Heart right ventricle (tissue), 16 donors: ENCODE measurements around the gene IMPA2. TPM values are rescaled to one million over a fixed set of nuclear protein-coding genes. Genes with fewer than 3 reads are reported as not detected.

Experiments
- ATAC-seq, 8 donors: fragments of 200-7000 bp; cut with Tn5 transposase; one replicate each; pipeline ENCODE4 v1.9.1; 2020; ENCODE audit warnings: mild to moderate bottlenecking in 8 of 8, moderate library complexity in 8 of 8, moderate number of reproducible peaks in 1 of 8
- DNase-seq, 2 donors: peaks; one replicate each; pipeline ENCODE4 v3.0.0-alpha.2; 2020
- H3K27ac ChIP-seq, 10 donors: fragments of 200-600 bp; sonication (generic) in 2 of 10; one replicate each; pipeline versions ENCODE4 v1.5.0 to v1.8.0; 2020 to 2022; ENCODE audit warnings: mild to moderate bottlenecking in 3 of 10
- H3K27me3 ChIP-seq, 7 donors: fragments of 200-600 bp; one replicate each; pipeline ENCODE4 v1.8.0; 2021 to 2022; ENCODE audit warnings: mild to moderate bottlenecking in 2 of 7
- H3K36me3 ChIP-seq, 9 donors: fragments of 200-600 bp; sonication (generic) in 1 of 9; one replicate each; pipeline versions ENCODE4 v1.5.0 to v1.8.0; 2020 to 2022; ENCODE audit warnings: mild to moderate bottlenecking in 2 of 9
- H3K4me1 ChIP-seq, 9 donors: fragments of 200-600 bp; sonication (generic) in 1 of 9; one replicate each; pipeline versions ENCODE4 v1.5.0 to v1.8.0; 2020 to 2022; ENCODE audit warnings: mild to moderate bottlenecking in 4 of 9
- H3K4me3 ChIP-seq, 10 donors: fragments of 200-600 bp; sonication (generic) in 2 of 10; one replicate each; pipeline versions ENCODE4 v1.5.0 to v1.8.0; 2020 to 2022; ENCODE audit warnings: mild to moderate bottlenecking in 7 of 10, moderate library complexity in 2 of 10
- H3K9me3 ChIP-seq, 11 donors: fragments of 200-600 bp in 10 of 11; sonication (generic) in 2 of 11; one replicate each; pipeline versions ENCODE4 v1.5.0 to v1.8.0; 2013 to 2022; ENCODE audit warnings: mild to moderate bottlenecking in 2 of 11, control low read depth in 1 of 11, moderate library complexity in 1 of 11
- WGBS, 2 donors: extraction: QIAGEN DNeasy Blood & Tissue Kit; methylation state at CpG; one replicate each; pipeline ENCODE4 v1.1.7; 2013; ENCODE audit warnings: inconsistent platforms in 1 of 2; 5-methylcytosine and 5-hydroxymethylcytosine counted together
- intact Hi-C, 10 donors: fragments of 100-400 bp; cut with DNase I; formaldehyde crosslinking; loops; one replicate each; pipeline versions ENCODE4 v1.11.1 to v1.14.2; 2022
- polyA plus RNA-seq, 2 donors: library from polyadenylated mRNA; stranded (reverse); fragments of 200-250 nt; gene quantifications; one replicate each; pipeline ENCODE4 v1.2.3, GENCODE V29; 2013
- total RNA-seq, 10 donors: library from RNA; stranded (reverse); fragmentation: NEBNext Ultra II Directional in 3 of 10; extraction: Animal tissue kit (Norgen Biotek cat#: 25700) in 3 of 10; gene quantifications; one replicate each; pipeline versions ENCODE4 v1.2.1 to v1.2.4, GENCODE V29; 2021 to 2023
- TF ChIP-seq, protein P1 (sequence below), 9 donors: fragments of 200-600 bp; sonication (generic) in 2 of 9; IDR thresholded peaks; one replicate each; pipeline versions ENCODE4 v1.5.0 to v1.8.0; 2021 to 2022; ENCODE audit warnings: antibody characterized with exemption in 9 of 9, mild to moderate bottlenecking in 5 of 9, moderate library complexity in 1 of 9
- donor health status: Arrhythmogenic right ventricular cardiomyopathy.
- donor health status: ischemic (EF 13 %, LVEDD 7.1; RV severe dilation, severe dysfunction).
- donor health status: healthy with polysubstance abuse.
- donor health status: DM: no; HTN: yes; CAD: no.
- donor health status: DM: no; HTN: no; CAD: no.
- donor health status: ischemic (EF 25% LVEDD 6.9; RV normal size, moderate dysfunction).
- donor health status: ischemic (EF 25% LVEDD 5.7; RV mildly dilated, moderate dysfunction).
- donor health status: healthy.
- donor health status: DM: yes; HTN: yes; CAD: no.
- donor health status: Ischemic cardiomyopathy.
- donor health status: ischemic (EF 35%, LVEDD 5.7; RV mildly dilated, moderate dysfunction).
- donor health status: nonischemic (EF 11% LVEDD 7.7; RV severe dilation, severe dysfunction).
- donor health status: DM: yes; HTN: yes; CAD: no.
- donor health status: PGD.
- donor health status: ischemic (EF 29% LVEDD 5.4; RV normal size, mild dysfunction).
- donor health status: nonischemic (EF 23%, LVEDD 6.1; RV moderate dilation, normal function).

IMPA2 gene
- total and polyA plus RNA-seq, 12 donors, result 17.6 to 79.6 (median 32.2) TPM

DNA sequence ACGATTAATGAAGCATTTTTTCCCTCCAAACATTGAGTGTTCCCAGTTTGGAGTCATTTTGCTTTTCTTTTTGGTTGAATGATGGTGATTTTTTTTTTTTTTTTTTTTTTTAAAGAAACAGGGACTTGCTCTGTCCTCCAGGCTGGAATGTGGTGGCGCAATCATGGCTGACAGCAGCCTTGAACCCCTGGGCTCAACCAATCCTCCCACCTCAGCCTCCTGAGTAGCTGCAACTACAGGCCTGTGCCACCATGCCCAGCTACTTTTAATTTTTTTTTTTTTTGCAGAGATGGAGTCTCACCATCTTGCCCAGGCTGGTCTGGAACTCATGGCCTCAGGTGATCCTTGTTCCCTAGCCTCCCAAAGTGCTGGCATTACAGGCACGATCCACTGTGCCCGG, 46.2 kb downstream of the IMPA2 start:
- no peak for ATAC-seq
- TF ChIP-seq, protein P1, sequence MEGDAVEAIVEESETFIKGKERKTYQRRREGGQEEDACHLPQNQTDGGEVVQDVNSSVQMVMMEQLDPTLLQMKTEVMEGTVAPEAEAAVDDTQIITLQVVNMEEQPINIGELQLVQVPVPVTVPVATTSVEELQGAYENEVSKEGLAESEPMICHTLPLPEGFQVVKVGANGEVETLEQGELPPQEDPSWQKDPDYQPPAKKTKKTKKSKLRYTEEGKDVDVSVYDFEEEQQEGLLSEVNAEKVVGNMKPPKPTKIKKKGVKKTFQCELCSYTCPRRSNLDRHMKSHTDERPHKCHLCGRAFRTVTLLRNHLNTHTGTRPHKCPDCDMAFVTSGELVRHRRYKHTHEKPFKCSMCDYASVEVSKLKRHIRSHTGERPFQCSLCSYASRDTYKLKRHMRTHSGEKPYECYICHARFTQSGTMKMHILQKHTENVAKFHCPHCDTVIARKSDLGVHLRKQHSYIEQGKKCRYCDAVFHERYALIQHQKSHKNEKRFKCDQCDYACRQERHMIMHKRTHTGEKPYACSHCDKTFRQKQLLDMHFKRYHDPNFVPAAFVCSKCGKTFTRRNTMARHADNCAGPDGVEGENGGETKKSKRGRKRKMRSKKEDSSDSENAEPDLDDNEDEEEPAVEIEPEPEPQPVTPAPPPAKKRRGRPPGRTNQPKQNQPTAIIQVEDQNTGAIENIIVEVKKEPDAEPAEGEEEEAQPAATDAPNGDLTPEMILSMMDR (IDR thresholded peaks at IDR 0.05), result no peak
- peak overlapping the region in 5 of 10 donors; percentile 3 to 62 (median 36) for H3K27ac ChIP-seq

DNA sequence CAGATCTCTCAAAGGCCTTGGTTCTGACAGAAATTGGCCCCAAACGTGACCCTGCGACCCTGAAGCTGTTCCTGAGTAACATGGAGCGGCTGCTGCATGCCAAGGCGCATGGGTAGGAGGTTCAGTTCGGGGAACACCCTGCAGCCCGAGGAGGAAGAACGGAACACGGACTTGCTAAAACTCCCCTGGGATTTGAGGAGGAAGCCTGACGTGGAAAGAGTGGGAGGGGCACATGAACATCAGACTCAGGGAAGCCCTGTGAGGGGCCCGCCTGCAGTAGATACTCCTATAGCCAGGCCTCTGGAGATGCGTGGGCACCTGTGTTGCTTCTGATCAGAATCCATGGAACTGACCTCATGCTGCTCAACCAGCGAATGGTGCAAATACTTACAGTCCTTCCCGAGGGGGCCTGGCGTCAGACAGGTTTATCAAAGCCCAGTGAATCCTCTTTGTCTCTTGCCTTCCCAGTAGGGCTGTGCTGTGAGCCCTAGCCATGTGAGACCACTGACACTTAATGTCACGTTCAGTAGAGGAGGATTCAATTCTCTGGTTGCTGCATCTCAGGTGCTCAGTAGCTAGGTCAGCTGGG, 46.8 kb downstream of the IMPA2 start:
- Histone ChIP-seq H3K27ac (peak overlapping the region in 5 of 10 donors; percentile 3 to 62 (median 36)), H3K4me1 (peaks cover 0 to 28% (median 5%) of the 10 kb centered on the region in 9 donors), H3K36me3 (peaks cover 0 to 63% (median 0%) of the 10 kb centered on the region in 9 donors), H3K27me3 (no peaks in the 10 kb centered on the region), H3K9me3 (no peaks in the 10 kb centered on the region), H3K4me3 (no peak overlapping the region)
- ATAC-seq, result peak in 7 of 8 donors; percentile 24 to 77 (median 46)
- TF ChIP-seq, protein P1 (IDR thresholded peaks at IDR 0.05), result no peak
- DNase-seq, result peak; percentile 45 to 59
- intact Hi-C loops, result no loop called here
- 60 to 65% methylated on average over 15 of the region's 15 CpGs for WGBS, 2 donors

More for the DNA sequence above, 46.2 kb downstream of the IMPA2 start:
- Histone ChIP-seq H3K9me3 (no peaks in the 10 kb centered on the region), H3K36me3 (peaks cover 0 to 61% (median 0%) of the 10 kb centered on the region in 9 donors), H3K4me1 (peaks cover 0 to 28% (median 5%) of the 10 kb centered on the region in 9 donors), H3K27me3 (no peaks in the 10 kb centered on the region), H3K4me3 (no peak overlapping the region)
- intact Hi-C loops, result no loop called here
- no peak for DNase-seq
- WGBS, 2 donors, result 92 to 94% methylated on average over 4 of the region's 4 CpGs

DNA sequence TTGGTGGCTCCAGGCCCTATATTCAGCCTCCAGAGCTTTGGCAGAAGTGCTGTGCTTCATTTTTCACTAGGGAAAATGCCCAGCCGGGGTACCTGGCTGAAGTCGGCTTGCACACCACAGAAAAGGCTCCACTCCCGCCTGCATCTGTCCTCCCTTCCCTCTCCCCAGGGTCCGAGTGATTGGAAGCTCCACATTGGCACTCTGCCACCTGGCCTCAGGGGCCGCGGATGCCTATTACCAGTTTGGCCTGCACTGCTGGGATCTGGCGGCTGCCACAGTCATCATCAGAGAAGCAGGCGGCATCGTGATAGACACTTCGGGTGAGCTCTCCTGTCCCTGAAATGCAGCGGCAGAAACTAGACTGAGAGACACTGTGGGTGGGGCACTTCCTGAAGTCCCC, 47.4 kb downstream of the IMPA2 start:
- H3K4me3 ChIP-seq, result no peak overlapping the region
- intact Hi-C loops, result no loop called here
- ATAC-seq (no peak), DNase-seq (no peak)
- TF ChIP-seq, protein P1 (IDR thresholded peaks at IDR 0.05), result no peak
- H3K4me1 ChIP-seq, result peaks cover 0 to 28% (median 5%) of the 10 kb centered on the region in 9 donors
- no peaks in the 10 kb centered on the region for H3K9me3 ChIP-seq
- peak overlapping the region in 5 of 10 donors; percentile 3 to 62 (median 34) for H3K27ac ChIP-seq
- WGBS, 2 donors, result 79 to 81% methylated on average over 11 of the region's 11 CpGs
- H3K36me3 ChIP-seq, result peaks cover 0 to 62% (median 0%) of the 10 kb centered on the region in 9 donors
- H3K27me3 ChIP-seq, result no peaks in the 10 kb centered on the region

DNA sequence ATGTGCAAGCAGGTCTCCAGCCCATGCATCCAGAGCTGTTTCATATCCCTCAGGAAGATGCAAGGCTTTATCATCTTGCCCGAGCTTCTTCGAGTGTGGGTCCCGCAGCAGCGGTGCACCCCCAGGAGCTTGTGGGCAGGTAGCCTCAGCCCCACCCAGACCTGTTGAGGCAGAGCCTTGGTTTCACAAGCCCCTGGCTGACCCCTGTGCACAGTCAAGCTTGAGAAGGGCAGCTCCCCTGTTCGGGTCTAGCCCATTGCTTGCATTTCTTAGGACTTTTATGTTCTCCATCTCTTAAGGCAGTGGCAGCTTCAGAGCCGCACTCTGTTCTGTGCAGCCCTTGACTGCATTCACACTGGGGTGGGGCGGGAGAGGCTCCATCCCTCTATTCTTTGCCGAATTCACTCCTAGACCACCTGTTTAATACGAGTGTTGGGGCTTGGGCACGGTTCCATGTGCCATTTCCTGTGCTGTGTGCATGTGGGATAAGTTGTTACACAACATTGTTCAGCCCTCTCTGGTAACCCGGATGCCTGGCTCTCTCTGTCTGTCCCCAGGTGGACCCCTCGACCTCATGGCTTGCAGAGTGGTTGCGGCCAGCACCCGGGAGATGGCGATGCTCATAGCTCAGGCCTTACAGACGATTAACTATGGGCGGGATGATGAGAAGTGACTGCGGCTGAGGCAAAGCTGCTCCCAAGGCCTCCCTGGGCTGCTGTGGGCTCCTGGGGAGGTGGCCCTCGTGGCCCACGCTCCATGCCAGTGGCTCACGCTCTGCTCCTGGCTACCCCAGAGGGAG, 48.7 kb downstream of the IMPA2 start:
- DNase-seq (no peak), ATAC-seq (no peak)
- Histone ChIP-seq H3K4me1 (peaks cover 0 to 28% (median 5%) of the 10 kb centered on the region in 9 donors), H3K9me3 (no peaks in the 10 kb centered on the region), H3K27ac (peak overlapping the region in 4 of 10 donors; percentile 5 to 66 (median 22)), H3K36me3 (peaks cover 0 to 52% (median 0%) of the 10 kb centered on the region in 9 donors), H3K4me3 (no peak overlapping the region), H3K27me3 (no peaks in the 10 kb centered on the region)
- WGBS, 2 donors, result 89 to 92% methylated on average over 21 of the region's 21 CpGs
- TF ChIP-seq, protein P1 (IDR thresholded peaks at IDR 0.05), result no peak
- intact Hi-C loops, result loop anchor here in 4 of 10 donors (10.0 kb wide), 3 partner anchors 45 to 375 kb away; partner anchors contain the start of gene IMPA2 (in 2 of the 4)
